Stimulated activated CD8-positive, alpha-beta memory T cell treated with anti-CD3 and anti-CD28 coated beads, Interleukin-15, amount 100 ng/mL, for 1 hour (primary cell): ENCODE results near the gene DYNLL2.
"Not testable (repeated sequence)": the region's sequence is repeated elsewhere in the genome, so short reads cannot be mapped to it uniquely, and the experiment has no call there.

Experiments
- DNase-seq: peaks from one replicate; pipeline ENCODE4 v3.0.0-alpha.2; 2020; ENCODE audit warnings: low read depth

The DYNLL2 gene

DNA sequence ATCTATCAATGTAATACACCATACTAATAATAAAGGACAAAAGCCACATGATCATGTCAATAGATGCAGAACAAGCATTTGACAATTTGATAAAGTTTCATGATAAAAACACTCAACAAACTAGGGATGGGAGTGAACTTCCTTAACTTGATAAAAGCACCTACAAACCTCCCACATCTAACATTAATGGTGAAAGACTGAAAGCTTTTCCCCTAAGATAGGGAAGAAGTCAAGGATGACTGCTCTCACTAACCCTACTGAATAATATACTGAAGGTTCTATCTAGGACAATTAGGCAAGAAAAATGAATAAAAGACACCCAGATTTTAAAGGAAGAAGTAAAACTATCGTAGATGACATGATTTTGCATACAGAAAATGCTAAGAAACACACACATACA lies 10.4 kb upstream of the DYNLL2 start:
- no peak for DNase-seq

DNA sequence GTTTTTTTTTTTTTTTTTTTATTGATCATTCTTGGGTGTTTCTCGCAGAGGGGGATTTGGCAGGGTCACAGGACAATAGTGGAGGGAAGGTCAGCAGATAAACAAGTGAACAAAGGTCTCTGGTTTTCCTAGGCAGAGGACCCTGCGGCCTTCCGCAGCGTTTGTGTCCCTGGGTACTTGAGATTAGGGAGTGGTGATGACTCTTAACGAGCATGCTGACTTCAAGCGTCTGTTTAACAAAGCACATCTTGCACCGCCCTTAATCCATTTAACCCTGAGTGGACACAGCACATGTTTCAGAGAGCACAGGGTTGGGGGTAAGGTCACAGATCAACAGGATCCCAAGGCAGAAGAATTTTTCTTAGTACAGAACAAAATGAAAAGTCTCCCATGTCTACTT lies 10.0 kb upstream of the DYNLL2 start:
- DNase-seq, result not testable (repeated sequence)

DNA sequence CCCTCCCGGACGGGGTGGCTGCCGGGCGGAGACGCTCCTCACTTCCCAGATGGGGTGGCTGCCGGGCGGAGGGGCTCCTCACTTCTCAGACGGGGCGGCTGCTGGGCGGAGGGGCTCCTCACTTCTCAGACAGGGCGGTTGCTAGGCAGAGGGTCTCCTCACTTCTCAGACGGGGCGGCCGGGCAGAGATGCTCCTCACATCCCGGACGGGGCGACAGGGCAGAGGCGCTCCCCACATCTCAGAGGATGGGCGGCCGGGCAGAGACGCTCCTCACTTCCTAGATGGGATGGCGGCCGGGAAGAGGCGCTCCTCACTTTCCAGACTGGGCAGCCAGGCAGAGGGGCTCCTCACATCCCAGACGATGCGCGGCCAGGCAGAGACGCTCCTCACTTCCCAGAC lies 8.8 kb upstream of the DYNLL2 start:
- not testable (repeated sequence) for DNase-seq

DNA sequence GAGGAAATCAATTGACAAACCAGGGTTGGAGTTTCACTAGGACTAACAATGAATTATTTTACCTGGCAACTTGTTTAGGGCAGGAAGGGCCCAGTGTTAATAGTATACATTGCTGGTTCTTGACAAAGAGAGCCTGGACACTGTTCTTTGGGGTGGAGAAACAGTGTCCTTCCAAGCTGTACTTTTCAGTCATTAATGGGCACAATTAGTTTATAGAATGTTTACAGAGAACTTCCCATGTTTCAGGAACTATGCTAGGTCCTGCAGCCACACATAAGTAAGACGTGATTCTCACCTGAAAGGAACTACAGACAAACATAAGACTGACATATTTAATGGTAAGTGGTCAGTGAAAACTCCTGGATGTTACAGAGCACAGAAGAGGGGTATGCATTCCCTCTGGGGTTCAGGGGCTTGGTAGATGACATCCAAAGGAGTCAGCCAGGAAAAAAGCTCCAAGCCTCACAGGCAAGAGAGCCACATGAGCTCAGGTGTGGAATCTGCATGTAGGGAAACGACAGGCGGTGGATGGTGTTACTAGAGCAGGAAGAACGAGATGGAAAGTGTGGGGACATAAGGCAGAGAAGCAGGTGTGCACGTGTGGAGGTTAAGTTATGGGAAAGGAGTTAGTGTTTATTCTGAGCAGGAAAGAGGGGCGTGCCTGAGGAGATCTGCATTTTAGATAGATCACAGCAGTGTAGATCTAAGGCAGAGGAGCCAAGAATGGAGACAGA lies 3.8 kb upstream of the DYNLL2 start:
- no peak for DNase-seq

DNA sequence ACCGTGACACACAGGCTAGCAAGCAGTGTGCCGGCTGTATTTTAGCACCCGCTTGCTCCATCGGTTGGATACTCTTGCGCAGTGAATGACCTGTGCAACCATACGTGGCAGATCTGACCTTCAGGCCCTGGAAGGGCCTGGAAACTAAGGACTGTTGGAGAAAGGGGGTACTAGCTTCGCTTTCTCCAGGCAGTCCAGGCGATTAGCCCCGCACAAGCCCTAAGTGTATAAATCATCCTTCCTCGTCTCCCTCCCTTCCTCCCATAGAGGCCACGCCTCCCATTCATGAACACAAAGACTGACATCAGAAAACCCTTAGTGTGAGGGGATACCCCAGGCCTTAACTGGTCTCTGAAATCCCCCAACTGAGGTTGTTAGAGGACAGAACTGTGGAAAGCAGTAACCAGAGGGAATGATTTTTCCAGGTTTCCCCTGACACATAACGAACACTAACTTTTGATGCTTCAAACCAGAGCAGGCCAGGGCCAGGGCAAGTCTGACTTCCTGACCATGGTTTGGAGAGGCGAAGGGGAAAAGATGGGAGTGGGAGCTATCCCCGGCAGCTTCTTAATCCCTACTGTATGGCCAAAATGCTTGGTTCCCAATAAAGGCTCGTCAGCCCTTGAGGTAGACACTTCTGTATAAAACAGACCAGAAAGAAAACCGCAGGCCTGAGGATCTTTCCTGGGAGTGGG lies 1.4 kb upstream of the DYNLL2 start:
- no peak for DNase-seq

DNA sequence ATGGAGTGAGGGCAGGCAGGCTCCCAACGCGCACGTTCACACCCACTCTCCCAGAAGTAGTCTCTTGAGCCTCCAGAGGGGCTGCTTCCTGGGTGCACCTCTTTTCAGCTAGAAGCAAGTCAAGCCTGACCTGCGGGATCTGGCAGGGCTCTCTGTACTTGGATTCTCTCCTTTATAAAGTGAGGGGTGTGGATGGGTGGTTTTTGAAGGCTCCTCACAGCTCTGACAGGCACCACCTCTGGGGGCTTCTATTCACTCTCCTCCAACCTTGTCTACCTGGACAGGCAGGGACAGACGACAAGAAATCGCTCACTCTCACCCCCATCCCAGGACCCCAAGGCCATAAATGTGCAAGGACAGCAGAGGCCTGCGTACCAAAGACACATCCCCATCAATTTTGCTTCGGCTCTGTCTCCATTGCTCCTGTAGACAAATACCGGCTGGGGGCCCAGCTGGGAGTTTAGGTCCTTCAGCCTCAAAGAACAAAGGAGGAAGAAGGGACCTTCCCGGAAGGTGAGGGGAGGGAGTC lies 814 bp upstream of the DYNLL2 start:
- DNase-seq, result no peak

DNA sequence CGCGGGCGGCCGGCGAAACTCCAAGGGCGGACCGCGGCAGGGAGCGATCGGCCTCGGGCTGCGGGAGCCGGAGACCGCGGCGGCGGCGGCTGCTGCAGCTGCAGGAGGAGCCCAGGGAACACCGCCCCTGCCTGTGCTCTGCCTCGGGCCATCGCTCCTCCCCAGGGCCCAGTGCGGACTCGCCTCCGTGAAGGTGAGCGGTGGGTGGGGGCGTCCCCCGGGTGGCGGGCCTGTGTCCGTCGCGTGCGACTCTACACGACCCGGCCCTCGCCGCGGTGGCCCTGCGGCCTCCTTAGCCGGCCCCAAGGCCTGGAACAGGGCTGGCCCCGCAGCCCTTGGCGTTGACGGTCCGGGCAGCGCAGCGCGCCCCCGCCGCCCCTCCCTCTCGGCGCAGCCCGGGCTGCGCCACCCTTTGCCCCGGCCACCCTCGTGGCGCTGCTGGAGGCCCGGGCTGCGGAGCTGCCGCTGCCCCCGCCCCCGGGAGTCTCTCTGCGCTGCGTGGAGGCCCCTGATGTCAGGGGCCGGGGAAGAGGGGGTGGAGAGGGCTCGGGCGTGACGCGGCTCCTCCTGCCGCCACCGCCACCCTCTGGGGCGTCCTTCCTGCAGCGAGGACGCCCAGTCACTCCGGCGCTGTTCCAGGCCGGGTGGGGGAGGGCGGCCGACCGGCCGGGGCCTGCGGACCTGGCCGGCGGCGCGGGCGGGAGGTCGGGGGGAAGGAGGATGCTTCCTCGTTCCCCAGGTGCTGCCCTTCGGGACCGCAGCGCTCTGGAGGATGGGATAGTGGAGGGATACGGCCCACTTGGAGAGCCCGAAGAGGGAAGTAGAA lies 485 bp downstream of the DYNLL2 start:
- peak; percentile 31 for DNase-seq

DNA sequence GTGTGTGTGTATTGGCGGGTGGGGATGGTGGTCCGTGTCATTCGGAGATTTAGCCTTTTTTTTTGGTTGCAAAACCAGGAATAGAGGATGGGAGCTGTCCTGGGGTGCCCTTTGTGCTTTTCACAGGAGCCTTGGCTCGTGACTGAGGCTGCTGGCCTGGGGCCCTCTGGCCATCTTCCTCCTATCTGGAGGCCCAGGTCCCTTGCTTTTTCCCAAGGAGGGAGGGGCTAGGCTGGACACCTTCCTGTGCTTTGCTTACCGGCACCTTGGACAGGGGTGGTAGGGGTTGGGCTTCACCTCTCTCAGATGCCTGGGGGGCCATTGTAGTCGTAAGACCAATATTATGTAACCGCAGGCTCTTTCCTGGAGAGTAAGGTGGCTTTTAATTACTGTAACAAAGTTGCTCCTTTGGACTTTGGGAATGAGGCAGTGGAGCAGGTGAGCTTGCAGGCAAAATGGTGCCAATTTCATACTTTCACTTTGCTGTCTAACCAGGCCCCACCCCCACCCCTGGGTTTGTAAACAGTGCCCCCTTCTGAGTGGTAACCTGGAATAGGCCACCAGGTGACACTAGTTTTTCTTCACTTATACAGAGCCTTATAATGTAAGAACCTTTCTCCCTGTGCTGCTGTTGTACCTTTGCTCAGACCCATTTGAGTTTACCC lies 1.2 kb downstream of the DYNLL2 start:
- DNase-seq, result peak; percentile 14

DNA sequence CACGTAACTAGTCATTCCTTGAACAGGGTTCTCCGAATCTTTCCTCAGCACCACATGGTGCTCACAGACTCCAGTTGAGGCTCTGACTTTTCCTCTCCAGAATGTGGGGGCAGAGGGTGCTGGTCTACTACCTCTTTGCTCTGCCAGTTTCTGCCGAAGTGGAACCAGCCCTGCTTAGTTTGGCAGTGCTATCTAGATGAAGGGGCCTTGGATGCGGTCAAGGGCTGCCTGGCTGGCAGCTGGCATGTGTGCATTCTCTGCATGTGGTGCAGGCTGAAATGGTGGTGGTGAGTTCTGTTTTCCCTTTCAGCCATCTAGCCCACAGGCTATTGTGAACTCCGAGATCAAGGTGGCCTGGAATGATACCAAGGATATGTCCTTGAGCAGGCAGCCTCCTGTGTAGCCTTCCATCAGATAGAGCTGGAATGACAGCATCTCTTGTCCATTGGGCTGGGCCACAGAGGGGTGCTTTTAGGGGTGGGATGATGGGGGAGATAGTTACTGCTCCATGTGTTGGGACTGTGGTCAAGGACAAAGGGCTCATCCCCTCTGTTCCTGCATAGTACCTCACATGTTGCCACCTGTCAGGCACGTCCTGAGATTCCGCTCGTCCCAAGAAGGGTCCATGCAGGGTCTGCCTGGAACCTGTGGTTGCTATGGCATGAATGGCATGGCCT lies 2.0 kb downstream of the DYNLL2 start:
- no peak for DNase-seq

DNA sequence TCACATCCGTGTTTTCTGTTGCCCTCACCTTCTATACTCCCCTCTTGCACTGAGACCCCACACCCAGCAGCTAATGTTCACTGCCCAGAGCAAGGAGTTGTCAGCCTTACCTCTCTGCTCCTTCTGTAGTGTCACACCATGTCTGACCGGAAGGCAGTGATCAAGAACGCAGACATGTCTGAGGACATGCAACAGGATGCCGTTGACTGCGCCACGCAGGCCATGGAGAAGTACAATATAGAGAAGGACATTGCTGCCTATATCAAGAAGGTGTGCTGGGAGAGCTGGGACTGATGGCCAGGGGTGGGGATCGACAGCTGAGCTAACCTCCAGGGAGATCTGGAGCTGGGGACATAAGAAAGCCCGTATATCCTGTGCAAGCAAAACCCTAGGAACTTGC lies 3.7 kb downstream of the DYNLL2 start:
- no peak for DNase-seq

DNA sequence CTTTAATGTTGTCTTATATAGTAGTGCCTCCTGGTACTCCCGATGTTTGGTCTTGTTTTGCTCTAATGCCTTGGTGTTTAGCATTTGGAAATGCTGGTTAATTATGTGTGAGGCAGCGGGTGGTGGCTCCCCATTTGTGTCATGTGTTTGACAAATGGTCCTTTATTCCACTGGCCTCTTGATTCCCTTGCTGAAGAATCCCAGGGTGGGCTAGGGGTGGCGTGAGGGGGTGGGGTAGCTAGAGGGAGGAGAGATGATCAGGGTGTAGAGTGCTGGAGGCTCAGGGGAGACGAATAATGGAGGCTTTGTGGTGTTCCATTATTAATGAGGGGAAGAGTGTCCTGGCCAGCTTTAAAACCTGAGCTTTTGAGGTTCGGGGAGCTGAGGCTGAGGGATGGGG lies 5.4 kb downstream of the DYNLL2 start:
- no peak for DNase-seq

DNA sequence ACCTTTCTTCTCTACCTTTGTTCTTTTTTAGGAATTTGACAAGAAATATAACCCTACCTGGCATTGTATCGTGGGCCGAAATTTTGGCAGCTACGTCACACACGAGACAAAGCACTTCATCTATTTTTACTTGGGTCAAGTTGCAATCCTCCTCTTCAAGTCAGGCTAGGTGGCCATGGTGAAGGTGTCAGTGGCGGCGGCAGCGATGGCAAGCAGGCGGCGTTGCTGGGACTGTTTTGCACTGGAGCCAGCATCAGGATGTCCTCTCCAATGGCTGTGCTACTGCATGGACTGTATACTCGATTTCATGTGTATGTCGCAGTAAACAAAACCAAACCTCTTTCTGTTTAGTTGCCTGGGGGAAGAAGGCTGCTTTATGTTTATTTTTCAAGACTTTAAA lies 5.9 kb downstream of the DYNLL2 start:
- DNase-seq, result no peak

DNA sequence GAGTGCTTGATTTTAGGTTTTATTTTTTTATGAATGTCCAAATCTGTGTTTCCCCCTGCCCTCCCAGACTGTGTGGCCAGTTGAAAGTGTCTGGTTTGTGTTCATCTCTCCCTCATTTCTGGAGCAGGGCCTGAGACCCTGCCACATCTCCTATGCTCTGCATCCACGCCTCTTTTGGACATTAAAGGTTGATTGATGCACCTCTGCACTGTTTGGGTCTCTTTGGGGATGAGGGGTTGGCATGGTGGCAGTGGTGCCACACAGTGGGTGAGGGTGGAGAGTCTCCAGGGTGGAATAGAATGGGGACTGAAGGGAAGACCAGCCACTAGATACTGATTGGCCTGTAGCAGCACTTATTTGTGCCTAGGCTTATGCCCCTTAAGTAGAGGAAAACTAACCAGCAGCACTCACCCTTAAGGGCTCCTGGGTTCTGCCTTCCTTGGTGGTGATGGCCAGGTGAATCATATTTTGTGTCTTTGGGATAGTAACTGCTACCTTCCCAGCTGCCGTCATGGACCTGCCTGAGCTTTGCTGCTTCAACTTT lies 7.9 kb downstream of the DYNLL2 start:
- DNase-seq, result no peak

DNA sequence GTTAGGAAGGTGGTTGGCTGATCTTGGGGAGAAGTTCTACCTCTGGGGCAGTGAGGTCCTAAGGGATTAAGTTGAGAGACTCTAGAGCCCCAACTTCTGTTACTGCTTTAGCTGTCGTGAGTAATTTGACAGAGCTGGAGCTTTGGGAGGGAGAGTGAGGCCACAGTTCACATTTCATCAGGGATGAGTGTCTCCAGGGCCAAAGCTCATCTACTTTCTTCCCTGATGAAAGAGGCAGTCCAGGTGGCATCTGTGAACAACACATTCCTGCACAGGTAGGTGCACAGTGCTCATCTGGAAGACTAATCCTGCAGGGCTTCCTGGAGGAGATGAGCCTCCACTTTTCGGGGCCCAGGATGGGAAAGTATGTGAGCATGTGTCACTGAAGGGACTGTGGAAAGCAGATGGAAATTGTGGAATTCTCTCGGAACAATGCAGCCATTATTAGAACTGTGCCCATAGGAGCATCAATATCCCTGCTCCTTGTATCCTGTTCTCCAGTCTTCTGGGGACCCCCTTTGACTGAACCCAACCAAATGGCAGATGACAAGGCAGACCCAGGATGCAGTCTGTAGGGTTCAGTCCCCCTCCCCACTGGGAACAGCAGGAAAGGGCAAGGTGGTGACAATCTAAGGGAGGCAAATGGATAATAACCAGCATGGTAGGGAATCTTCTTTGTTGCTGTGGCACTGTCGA lies 9.0 kb downstream of the DYNLL2 start:
- no peak for DNase-seq

DNA sequence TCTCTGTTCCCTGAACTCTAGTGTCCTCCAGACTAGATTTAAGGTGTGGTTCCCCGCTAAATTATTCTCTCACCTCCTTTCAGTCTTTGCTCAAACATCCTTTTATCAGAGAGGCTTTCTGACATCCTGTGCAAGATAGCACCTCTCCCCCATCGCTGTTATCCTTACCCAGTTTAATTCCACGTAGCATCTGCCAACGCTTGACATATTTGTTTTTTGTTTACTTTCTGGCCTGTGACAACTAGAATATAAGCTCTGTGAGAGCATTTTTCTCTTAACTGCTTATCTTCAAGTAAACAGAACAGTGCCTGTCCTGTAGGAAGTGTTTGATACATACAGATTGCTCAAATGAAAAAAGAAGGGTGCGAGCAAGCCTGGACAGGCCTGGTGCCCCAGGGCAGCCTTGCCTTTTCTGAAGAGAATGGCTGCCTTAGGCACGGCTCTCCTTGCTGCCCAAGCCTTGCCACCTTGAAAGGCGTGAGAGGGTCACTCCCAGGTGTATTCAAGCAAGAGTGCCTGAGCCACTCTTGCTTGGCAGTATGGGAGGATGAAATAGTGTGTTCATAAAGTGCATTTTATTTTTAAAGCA lies 9.7 kb downstream of the DYNLL2 start:
- DNase-seq, result no peak

DNA sequence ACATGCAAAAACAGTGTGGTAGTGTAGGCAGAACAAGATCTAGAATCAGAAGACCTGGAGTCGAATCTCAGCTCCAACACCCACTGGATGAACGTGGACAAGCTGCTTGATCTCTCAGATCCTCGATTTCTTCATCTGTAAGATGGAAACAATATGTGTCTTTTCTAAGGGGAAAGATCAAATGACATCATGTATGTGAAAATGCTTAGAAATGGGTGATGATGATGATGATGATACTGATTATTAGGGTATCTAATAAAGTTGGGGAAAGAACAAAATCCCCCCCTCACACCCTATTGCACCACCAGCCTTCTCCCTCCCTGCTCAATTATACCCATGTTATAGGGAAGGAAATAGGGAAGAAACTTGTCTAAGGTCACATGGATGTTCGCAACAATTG lies 10.9 kb downstream of the DYNLL2 start:
- no peak for DNase-seq

DNA sequence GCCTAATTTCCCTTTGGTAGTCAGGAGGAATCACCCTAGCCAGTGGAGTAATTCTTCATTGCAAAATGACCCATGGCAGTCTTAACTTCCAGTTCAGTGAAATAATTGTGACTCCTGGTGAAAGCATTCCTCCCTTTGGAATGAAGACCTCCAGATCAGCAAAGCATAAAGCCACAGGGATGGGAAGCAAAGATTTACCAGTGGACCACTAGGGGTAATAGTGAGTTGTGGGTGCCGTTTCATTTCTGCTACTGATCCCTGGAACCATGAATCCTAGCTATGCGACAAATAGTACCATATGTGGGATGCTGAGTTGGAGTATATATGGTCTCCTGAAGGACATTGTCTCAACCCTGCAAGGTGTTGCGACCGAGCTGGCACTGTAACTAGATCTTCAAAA lies 13.7 kb downstream of the DYNLL2 start:
- no peak for DNase-seq

DNA sequence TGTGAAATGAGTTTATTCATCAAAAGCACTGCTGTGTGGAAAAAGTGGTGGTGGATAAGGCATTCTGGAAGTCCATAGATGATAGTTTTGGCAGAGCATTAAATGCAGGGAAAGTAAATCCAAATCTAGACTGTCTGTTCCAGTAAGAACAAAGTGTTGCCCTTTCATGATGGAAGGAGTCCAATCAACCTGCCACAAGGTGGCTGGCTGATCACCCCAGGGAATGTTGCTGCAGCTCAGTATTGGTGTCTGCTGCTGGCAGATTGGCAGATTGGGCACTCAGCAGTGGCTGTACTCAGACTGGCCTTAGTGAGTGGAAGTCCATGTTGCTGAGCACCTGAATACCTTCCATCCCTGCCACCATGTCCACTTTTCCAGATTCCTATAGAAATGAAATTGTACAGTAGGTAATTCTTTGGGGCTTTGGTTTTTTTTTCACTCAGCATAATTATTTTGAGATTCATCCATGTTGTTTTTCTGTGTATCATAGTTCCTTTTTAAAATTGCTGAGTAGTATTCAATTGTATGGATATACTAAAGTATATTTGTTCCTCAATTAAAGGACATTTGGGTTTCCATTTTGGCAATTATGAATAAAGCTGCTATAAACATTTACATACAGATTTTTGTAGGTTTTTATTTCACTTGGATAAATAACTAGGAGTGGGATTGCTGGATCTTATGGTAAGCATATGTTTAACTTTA lies 14.3 kb downstream of the DYNLL2 start:
- DNase-seq, result no peak

DNA sequence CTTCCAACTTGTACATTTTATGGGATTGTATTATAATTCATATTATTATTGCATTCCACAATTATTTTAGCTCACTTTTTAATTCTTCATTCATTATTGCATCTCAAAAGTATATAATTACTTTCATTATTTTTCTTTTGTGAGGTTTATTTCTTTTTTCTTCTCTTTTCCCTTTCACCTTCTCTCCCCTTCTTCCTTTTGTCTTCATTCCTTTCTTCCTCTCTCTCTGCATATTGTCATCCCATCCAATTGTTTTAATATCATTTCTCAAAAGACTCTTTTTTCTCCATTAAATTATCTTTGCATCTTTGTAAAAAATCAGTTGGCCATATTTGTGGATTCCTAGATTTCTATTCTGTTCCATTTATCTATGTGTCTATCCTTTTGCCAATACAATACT lies 17.3 kb downstream of the DYNLL2 start:
- DNase-seq, result no peak

DNA sequence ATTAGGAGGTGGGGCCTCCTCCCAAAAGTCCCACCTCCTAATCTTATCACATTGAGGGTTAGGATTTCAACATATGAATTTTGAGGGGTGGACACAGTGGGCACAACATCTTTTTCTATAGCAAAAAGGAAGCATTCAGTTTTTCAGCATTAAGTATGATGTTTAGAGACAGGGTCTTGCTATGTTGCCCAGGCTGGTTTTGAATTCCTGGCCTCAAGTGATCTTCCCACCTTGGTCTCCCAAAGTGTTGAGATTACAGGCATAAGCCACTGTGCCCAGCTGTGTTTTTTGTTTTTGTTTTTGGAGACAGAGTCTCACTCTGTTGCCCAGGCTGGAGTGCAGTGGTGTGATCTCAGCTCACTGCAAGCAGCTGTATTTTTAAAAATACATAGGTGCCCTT lies 18.7 kb downstream of the DYNLL2 start:
- not testable (repeated sequence) for DNase-seq
